A673 (cell line): ENCODE measurements around the gene AGTR2. TPM values are rescaled to one million over a fixed set of nuclear protein-coding genes. Genes with fewer than 3 reads are reported as not detected.

Source experiments
- BruUV-seq: library from RNA; stranded (reverse); fragments of 400-500 nt; replicated peaks from 2 replicates; lab custom pipeline; 2021; lab: Mats Ljungman, UMichigan
- CTCF ChIA-PET: fragments of 300-600 bp; sonication (Branson Sonifier 250); formaldehyde crosslinking; loops from one replicate; lab custom pipeline; 2022; ENCODE audit warnings: antibody characterized with exemption; lab: Charles Lee
- POLR2A ChIA-PET: fragments of 300-600 bp; sonication (Branson Sonifier 250); formaldehyde crosslinking; loops from one replicate; lab custom pipeline; 2022; ENCODE audit warnings: antibody characterized with exemption; ENCODE audit not compliant: low non-redundant PET; lab: Charles Lee
- DNase-seq: peaks from one replicate; pipeline ENCODE4 v3.0.0-alpha.2; 2015; ENCODE audit warnings: low spot score
- H3K27ac ChIP-seq: fragments of 200-600 bp; sonication (generic); 2 replicates; pipeline ENCODE4 v1.5.1; 2016; ENCODE audit warnings: mixed run types, low read depth, mild to moderate bottlenecking, mixed read lengths, antibody characterized with exemption, low read length; ENCODE audit not compliant: poor library complexity, severe bottlenecking
- H3K27me3 ChIP-seq: fragments of 200-600 bp; sonication (generic); replicated peaks from 2 replicates; pipeline ENCODE4 v1.6.1; 2017; ENCODE audit warnings: mixed run types, low read depth, mild to moderate bottlenecking, mixed read lengths, antibody characterized with exemption, low read length; ENCODE audit not compliant: insufficient read depth, poor library complexity
- H3K36me3 ChIP-seq: fragments of 200-600 bp; sonication (generic); 2 replicates; pipeline ENCODE4 v1.6.1; 2016; ENCODE audit warnings: mixed run types, mild to moderate bottlenecking, mixed read lengths, antibody characterized with exemption, low read length; ENCODE audit not compliant: insufficient read depth, poor library complexity, severe bottlenecking
- H3K4me1 ChIP-seq: fragments of 200-600 bp; sonication (generic); 2 replicates; pipeline ENCODE4 v1.6.1; 2017; ENCODE audit warnings: mixed run types, mild to moderate bottlenecking, mixed read lengths, antibody characterized with exemption, low read length; ENCODE audit not compliant: insufficient read depth, poor library complexity, severe bottlenecking
- H3K4me3 ChIP-seq: fragments of 200-600 bp; sonication (generic); 2 replicates; pipeline ENCODE4 v1.5.1; 2016; ENCODE audit warnings: low read depth, mixed run types, mild to moderate bottlenecking, mixed read lengths, low read length; ENCODE audit not compliant: poor library complexity, severe bottlenecking
- H3K9me3 ChIP-seq: fragments of 200-600 bp; sonication (generic); 2 replicates; pipeline ENCODE4 v1.6.1; 2016; ENCODE audit warnings: mixed run types, low read depth, mild to moderate bottlenecking, mixed read lengths, antibody characterized with exemption, low read length; ENCODE audit not compliant: poor library complexity, severe bottlenecking
- CTCF ChIP-seq: fragments of 300-800, 200-600 bp; sonication (generic); conservative IDR thresholded peaks from 2 replicates; pipeline ENCODE4 v1.5.1; 2017; ENCODE audit warnings: low read depth, mild to moderate bottlenecking, antibody characterized with exemption, low read length, moderate library complexity, mixed read lengths
- EZH2 ChIP-seq: fragments of 200-600 bp; sonication (generic); IDR thresholded peaks from 2 replicates; pipeline ENCODE4 v1.6.1; 2017; ENCODE audit warnings: borderline replicate concordance, low read depth, mild to moderate bottlenecking, mixed read lengths, antibody characterized with exemption, low read length; ENCODE audit not compliant: poor library complexity, severe bottlenecking
- intact Hi-C: fragments of 100-400 bp; cut with micrococcal nuclease; formaldehyde crosslinking; loops from one replicate; pipeline ENCODE4 v1.10.0; 2022; ENCODE audit not compliant: unreplicated experiment
- total RNA-seq: library from RNA; stranded (reverse); gene quantifications from 2 replicates; pipeline ENCODE4 v1.2.3, GENCODE V29; 2021

AGTR2 gene
- total RNA-seq, 1 experiment from 2014 or later: not detected

- Histone ChIP-seq H3K4me1 (no peaks in the 10 kb centered on the region), H3K27ac (no peak overlapping the region), H3K9me3 (no peaks in the 10 kb centered on the region), H3K27me3 (no peaks in the 10 kb centered on the region), H3K4me3 (no peak overlapping the region), H3K36me3 (no peaks in the 10 kb centered on the region)
- POLR2A ChIA-PET: no interaction called here
- intact Hi-C loops: no loop called here
- CTCF ChIA-PET: no interaction called here
- BruUV-seq: no TSS peak
- DNase-seq: no peak
- TF ChIP-seq EZH2 (no peak), CTCF (no peak)
Measured at GRCh38 chrX:116185163-116185562, 14.6 kb downstream of the AGTR2 start.

GRCh38 chrX:116194649-116195048 is 24.1 kb downstream of the AGTR2 start:
- Histone ChIP-seq H3K27me3 (no peaks in the 10 kb centered on the region), H3K9me3 (no peaks in the 10 kb centered on the region), H3K36me3 (no peaks in the 10 kb centered on the region), H3K4me1 (no peaks in the 10 kb centered on the region), H3K27ac (no peak overlapping the region), H3K4me3 (no peak overlapping the region)
- POLR2A ChIA-PET: no interaction called here
- no peak for TF ChIP-seq EZH2
- no peak for TF ChIP-seq CTCF
- no TSS peak for BruUV-seq
- intact Hi-C loops: no loop called here
- no peak for DNase-seq
- CTCF ChIA-PET: no interaction called here

GRCh38 chrX:116198235-116198634 is 27.7 kb downstream of the AGTR2 start:
- no peak for DNase-seq
- Histone ChIP-seq H3K27ac (no peak overlapping the region), H3K36me3 (no peaks in the 10 kb centered on the region), H3K27me3 (no peaks in the 10 kb centered on the region), H3K4me3 (no peak overlapping the region), H3K9me3 (no peaks in the 10 kb centered on the region), H3K4me1 (no peaks in the 10 kb centered on the region)
- TF ChIP-seq CTCF: no peak
- TF ChIP-seq EZH2: no peak
- CTCF ChIA-PET: no interaction called here
- intact Hi-C loops: no loop called here
- POLR2A ChIA-PET: no interaction called here
- no TSS peak for BruUV-seq
